ENCODE data around the gene EDRF1.

The EDRF1 gene

GRCh38 chr10:125773687-125774543 lies 54.4 kb downstream of the EDRF1 start:
- peaks cover 14% of the 10 kb centered on the region for H3K27me3 Mint-ChIP-seq
- no peak overlapping the region for H3K27ac Mint-ChIP-seq (ENCODE audit: low read depth)
- H3K36me3 Mint-ChIP-seq (ENCODE audit: insufficient read depth), result peaks cover 2% of the 10 kb centered on the region
- H3K9me3 Mint-ChIP-seq, result no peaks in the 10 kb centered on the region
- DNase-seq (ENCODE audit: low spot score in 2 of 2) (no peak), ATAC-seq (replicated peaks; ENCODE audit: extremely low read depth, poor library complexity, severe bottlenecking) (no peak)
- H3K4me3 Mint-ChIP-seq, result no peak overlapping the region
- no peaks in the 10 kb centered on the region for H3K4me1 Mint-ChIP-seq

DNA sequence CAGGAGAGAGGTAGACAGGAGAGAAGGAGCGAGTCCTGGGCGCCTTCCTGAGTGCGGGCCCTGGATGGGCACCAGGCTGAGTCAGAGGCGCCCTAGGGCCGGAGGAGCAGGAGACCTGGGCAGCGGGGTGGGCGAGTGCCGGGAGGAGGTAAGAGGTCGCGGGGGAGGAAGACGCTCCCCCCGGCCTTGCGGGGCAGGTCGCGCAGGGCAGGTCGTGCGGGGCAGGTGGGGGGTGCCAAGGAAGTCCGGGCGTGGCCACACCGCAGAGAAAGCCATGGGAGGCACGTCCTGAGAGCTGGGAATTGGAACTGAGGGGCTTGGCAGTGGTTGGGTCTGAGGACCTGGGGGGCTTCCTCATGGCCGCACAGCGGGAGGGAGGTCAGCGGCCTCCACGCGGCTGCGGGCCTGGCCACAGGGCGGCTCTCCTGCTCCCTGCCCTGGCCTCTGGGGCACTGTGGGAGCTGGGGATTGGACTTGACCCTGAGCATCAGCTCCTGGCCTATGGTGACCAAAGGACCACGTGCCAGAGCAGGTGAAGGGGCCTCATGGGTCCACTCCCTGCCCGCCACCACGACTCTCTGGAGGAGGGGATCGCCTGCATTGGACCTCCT lies 55.2 kb downstream of the EDRF1 start:
- DNase-seq (ENCODE audit: low spot score in 2 of 2) (no peak), ATAC-seq (replicated peaks; ENCODE audit: extremely low read depth, poor library complexity, severe bottlenecking) (no peak)
- no peak overlapping the region for H3K4me3 Mint-ChIP-seq
- H3K9me3 Mint-ChIP-seq, result no peaks in the 10 kb centered on the region
- no peaks in the 10 kb centered on the region for H3K4me1 Mint-ChIP-seq
- peaks cover 2% of the 10 kb centered on the region for H3K36me3 Mint-ChIP-seq (ENCODE audit: insufficient read depth)
- peaks cover 14% of the 10 kb centered on the region for H3K27me3 Mint-ChIP-seq
- no peak overlapping the region for H3K27ac Mint-ChIP-seq (ENCODE audit: low read depth)

- no peak within 1 kb of the TSS for H3K4me3 Mint-ChIP-seq
- peaks cover 2% of the 10 kb centered on the region for H3K36me3 Mint-ChIP-seq (ENCODE audit: insufficient read depth)
- H3K9me3 Mint-ChIP-seq, result no peaks in the 10 kb centered on the region
- H3K4me1 Mint-ChIP-seq, result no peaks in the 10 kb centered on the region
- no peak within 1 kb of the TSS for H3K27ac Mint-ChIP-seq (ENCODE audit: low read depth)
- H3K27me3 Mint-ChIP-seq, result peaks cover 14% of the 10 kb centered on the region
- DNase-seq (ENCODE audit: low spot score in 2 of 2) (no peak), ATAC-seq (replicated peaks; ENCODE audit: extremely low read depth, poor library complexity, severe bottlenecking) (no peak)
Observed at GRCh38 chr10:125775491-125776106, 56.1 kb downstream of the EDRF1 start, which contains the start of gene MMP21. Gene MMP21, minus strand, starts transcription at chr10:125775821. Its CDS starts 0 bp downstream, at chr10:125775821.

- no peaks in the 10 kb centered on the region for H3K4me1 Mint-ChIP-seq
- ATAC-seq (replicated peaks; ENCODE audit: extremely low read depth, poor library complexity, severe bottlenecking) (no peak), DNase-seq (ENCODE audit: low spot score in 2 of 2) (no peak)
- H3K27me3 Mint-ChIP-seq, result peaks cover 14% of the 10 kb centered on the region
- H3K27ac Mint-ChIP-seq (ENCODE audit: low read depth), result no peak overlapping the region
- H3K36me3 Mint-ChIP-seq (ENCODE audit: insufficient read depth), result no peaks in the 10 kb centered on the region
- no peak overlapping the region for H3K4me3 Mint-ChIP-seq
- H3K9me3 Mint-ChIP-seq, result no peaks in the 10 kb centered on the region
Observed at GRCh38 chr10:125777806-125778205, 58.3 kb downstream of the EDRF1 start.

DNA sequence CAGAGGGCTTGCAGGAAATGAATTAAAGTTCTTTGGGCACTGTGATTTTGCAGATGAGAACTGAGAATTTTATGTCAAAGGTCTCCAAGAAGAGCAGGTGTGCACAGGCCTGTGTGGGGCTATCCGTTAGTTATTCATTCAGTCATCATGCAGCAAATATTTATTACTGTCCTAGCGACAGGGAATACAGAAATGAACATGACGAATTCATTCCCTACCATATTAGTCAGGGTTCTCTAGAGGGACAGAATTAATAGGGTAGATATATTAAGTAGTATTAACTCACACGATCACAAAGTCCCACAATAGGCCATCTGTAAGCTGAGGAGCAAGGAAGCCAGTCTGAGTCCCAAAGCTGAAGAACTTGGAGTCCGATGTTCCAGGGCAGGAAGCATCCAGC lies 59.0 kb downstream of the EDRF1 start:
- Mint-ChIP-seq H3K9me3 (no peaks in the 10 kb centered on the region), H3K36me3 (ENCODE audit: insufficient read depth) (no peaks in the 10 kb centered on the region), H3K27ac (ENCODE audit: low read depth) (no peak overlapping the region), H3K4me1 (no peaks in the 10 kb centered on the region), H3K27me3 (peaks cover 14% of the 10 kb centered on the region), H3K4me3 (no peak overlapping the region)
- DNase-seq (ENCODE audit: low spot score in 2 of 2), result no peak
- no peak for ATAC-seq (replicated peaks; ENCODE audit: extremely low read depth, poor library complexity, severe bottlenecking)

DNA sequence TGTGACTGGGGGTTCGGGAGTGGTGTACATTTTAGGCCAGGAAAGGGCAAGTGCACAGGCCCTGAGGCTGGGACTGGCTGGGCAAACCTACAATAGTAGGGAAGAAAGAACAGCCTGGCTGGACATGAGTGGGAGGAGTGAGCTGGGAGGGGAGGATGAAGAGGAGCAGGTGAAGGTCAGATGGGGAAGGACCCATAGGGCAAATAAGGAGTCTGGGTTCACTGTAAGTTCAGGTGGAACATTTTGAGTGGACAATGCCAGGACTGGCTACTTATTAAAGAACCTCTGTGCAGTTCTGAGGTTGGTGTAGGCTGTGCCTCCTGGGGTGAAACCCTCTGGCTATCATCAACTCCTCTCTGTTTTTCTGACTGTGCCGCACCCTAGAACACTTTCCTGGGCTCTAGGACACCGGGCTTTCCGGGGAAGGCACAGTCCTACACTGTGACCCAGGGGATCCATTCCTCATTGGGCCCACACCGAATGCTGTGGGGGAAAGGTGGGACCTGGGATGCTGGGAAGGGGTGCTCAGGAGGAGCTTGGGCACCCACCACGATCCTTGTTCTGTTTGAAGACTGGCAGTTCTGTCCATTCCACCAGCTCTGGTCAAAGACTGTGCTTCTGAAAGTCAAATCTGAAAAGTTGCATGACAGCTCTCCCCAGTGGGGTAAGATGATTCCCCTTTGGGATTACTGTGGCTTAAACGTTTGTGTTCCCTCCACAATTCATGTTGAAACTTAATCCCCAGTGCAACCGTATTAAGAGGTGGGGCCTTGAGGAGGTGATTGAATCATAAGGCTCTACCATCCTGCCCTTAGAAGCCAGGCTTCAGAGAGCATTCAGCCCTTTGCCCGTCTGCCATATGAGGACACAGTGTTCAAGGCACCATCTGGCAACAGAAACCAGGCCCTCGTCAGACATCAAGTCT lies 60.2 kb downstream of the EDRF1 start:
- DNase-seq (ENCODE audit: low spot score in 2 of 2), result no peak
- Mint-ChIP-seq H3K4me1 (no peaks in the 10 kb centered on the region), H3K27me3 (peaks cover 14% of the 10 kb centered on the region), H3K27ac (ENCODE audit: low read depth) (no peak overlapping the region), H3K9me3 (no peaks in the 10 kb centered on the region), H3K36me3 (ENCODE audit: insufficient read depth) (no peaks in the 10 kb centered on the region), H3K4me3 (no peak overlapping the region)
- ATAC-seq (replicated peaks; ENCODE audit: extremely low read depth, poor library complexity, severe bottlenecking), result no peak

DNA sequence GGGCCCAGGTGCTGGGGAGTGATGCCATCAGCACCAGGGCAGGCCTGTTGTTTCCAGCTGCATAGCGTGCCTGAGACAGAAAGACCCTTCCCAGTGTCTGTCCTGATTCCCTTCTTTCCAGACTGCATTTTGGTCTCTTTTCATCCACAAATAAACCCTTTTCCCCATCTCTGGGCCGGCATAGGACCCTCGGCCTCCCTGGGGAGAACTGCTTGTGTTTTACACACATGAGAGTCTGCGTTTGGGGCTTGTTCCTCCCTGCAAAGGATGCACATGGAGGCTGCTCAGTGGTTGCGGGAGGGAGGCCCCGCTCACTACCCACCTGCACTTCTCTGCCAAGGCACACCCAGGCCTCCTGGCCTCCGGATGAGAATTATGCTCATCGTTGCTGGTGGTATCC lies 61.9 kb downstream of the EDRF1 start:
- Mint-ChIP-seq H3K4me1 (no peaks in the 10 kb centered on the region), H3K4me3 (no peak overlapping the region)

GRCh38 chr10:125782054-125782453 lies 62.5 kb downstream of the EDRF1 start:
- Mint-ChIP-seq H3K4me3 (no peak overlapping the region), H3K27me3 (peaks cover 14% of the 10 kb centered on the region), H3K4me1 (peaks cover under 1% of the 10 kb centered on the region), H3K9me3 (no peaks in the 10 kb centered on the region), H3K36me3 (ENCODE audit: insufficient read depth) (peaks cover 3% of the 10 kb centered on the region), H3K27ac (ENCODE audit: low read depth) (no peak overlapping the region)
- ATAC-seq (replicated peaks; ENCODE audit: extremely low read depth, poor library complexity, severe bottlenecking) (no peak), DNase-seq (ENCODE audit: low spot score in 2 of 2) (no peak)

More for the DNA sequence above, 61.9 kb downstream of the EDRF1 start:
- peaks cover 14% of the 10 kb centered on the region for H3K27me3 Mint-ChIP-seq
- ATAC-seq (replicated peaks; ENCODE audit: extremely low read depth, poor library complexity, severe bottlenecking), result no peak
- DNase-seq (ENCODE audit: low spot score in 2 of 2), result no peak
- no peaks in the 10 kb centered on the region for H3K9me3 Mint-ChIP-seq
- H3K36me3 Mint-ChIP-seq (ENCODE audit: insufficient read depth), result peaks cover 3% of the 10 kb centered on the region
- no peak overlapping the region for H3K27ac Mint-ChIP-seq (ENCODE audit: low read depth)

DNA sequence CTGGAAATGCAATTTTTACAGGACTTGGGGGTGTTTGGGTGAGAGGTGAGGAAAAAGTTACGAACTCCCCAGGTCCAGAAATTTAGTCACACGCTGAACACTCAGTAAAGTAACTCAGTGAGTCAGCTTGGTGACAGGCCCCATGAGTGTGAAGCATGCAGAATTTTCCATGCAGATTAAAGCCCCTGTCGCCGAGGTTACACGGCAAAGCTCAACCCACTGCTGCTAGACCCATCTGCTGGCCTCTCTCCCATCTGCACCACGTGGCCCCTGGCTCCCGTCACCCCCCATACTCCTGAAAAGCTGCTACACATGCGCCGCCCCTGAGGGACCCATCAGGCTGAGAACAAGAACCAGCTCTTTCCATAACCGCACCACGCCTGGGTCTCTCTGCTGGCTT lies 63.1 kb downstream of the EDRF1 start:
- Mint-ChIP-seq H3K9me3 (no peaks in the 10 kb centered on the region), H3K4me1 (peaks cover 5% of the 10 kb centered on the region), H3K27me3 (peaks cover 10% of the 10 kb centered on the region), H3K27ac (ENCODE audit: low read depth) (no peak overlapping the region), H3K36me3 (ENCODE audit: insufficient read depth) (peaks cover 3% of the 10 kb centered on the region), H3K4me3 (no peak overlapping the region)
- DNase-seq (ENCODE audit: low spot score in 2 of 2) (no peak), ATAC-seq (replicated peaks; ENCODE audit: extremely low read depth, poor library complexity, severe bottlenecking) (no peak)

GRCh38 chr10:125783408-125783807 lies 63.9 kb downstream of the EDRF1 start:
- H3K36me3 Mint-ChIP-seq (ENCODE audit: insufficient read depth), result peaks cover 6% of the 10 kb centered on the region
- no peak for ATAC-seq (replicated peaks; ENCODE audit: extremely low read depth, poor library complexity, severe bottlenecking)
- peaks cover 13% of the 10 kb centered on the region for H3K4me1 Mint-ChIP-seq

DNA sequence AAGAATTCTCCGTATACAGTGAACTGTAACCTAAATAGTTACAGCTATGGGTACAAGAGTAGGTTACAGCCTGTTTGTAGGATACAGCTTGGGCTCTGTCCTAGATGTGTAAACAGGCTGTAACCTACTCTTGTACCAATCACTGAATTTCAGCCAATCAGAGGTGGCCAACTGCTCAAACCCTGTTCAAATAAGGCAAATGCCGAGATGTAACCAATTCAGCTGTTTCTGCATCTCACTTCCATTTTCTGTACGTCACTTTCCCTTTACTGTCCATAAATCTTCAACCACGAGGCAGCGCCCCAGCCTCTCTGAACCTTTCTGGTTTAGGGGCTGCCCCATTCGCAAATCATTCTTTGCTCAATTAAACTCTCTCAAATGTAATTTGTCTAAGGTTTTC lies 64.4 kb downstream of the EDRF1 start:
- DNase-seq (ENCODE audit: low spot score in 2 of 2) (no peak), ATAC-seq (replicated peaks; ENCODE audit: extremely low read depth, poor library complexity, severe bottlenecking) (no peak)
- peaks cover 6% of the 10 kb centered on the region for H3K36me3 Mint-ChIP-seq (ENCODE audit: insufficient read depth)
- H3K27ac Mint-ChIP-seq (ENCODE audit: low read depth), result no peak overlapping the region
- H3K27me3 Mint-ChIP-seq, result no peaks in the 10 kb centered on the region
- H3K4me1 Mint-ChIP-seq, result peaks cover 17% of the 10 kb centered on the region
- H3K9me3 Mint-ChIP-seq, result no peaks in the 10 kb centered on the region
- no peak overlapping the region for H3K4me3 Mint-ChIP-seq

More at GRCh38 chr10:125783408-125783807, 63.9 kb downstream of the EDRF1 start:
- Mint-ChIP-seq H3K4me3 (no peak overlapping the region), H3K27ac (ENCODE audit: low read depth) (no peak overlapping the region), H3K27me3 (peaks cover 2% of the 10 kb centered on the region), H3K9me3 (no peaks in the 10 kb centered on the region)
- DNase-seq (ENCODE audit: low spot score in 2 of 2), result no peak

- peaks cover 7% of the 10 kb centered on the region for H3K36me3 Mint-ChIP-seq (ENCODE audit: insufficient read depth)
- H3K4me1 Mint-ChIP-seq, result peaks cover 23% of the 10 kb centered on the region
- no peak overlapping the region for H3K27ac Mint-ChIP-seq (ENCODE audit: low read depth)
- ATAC-seq (replicated peaks; ENCODE audit: extremely low read depth, poor library complexity, severe bottlenecking), result no peak
- no peaks in the 10 kb centered on the region for H3K9me3 Mint-ChIP-seq
- H3K27me3 Mint-ChIP-seq, result no peaks in the 10 kb centered on the region
- H3K4me3 Mint-ChIP-seq, result no peak overlapping the region
- no peak for DNase-seq (ENCODE audit: low spot score in 2 of 2)
Observed at GRCh38 chr10:125785791-125786190, 66.3 kb downstream of the EDRF1 start.
